Measurements from ENCODE around the gene SIN3A.
"Not testable (repeated sequence)": the region's sequence is repeated elsewhere in the genome, so short reads cannot be mapped to it uniquely, and the experiment has no call there.

SIN3A gene

DNA sequence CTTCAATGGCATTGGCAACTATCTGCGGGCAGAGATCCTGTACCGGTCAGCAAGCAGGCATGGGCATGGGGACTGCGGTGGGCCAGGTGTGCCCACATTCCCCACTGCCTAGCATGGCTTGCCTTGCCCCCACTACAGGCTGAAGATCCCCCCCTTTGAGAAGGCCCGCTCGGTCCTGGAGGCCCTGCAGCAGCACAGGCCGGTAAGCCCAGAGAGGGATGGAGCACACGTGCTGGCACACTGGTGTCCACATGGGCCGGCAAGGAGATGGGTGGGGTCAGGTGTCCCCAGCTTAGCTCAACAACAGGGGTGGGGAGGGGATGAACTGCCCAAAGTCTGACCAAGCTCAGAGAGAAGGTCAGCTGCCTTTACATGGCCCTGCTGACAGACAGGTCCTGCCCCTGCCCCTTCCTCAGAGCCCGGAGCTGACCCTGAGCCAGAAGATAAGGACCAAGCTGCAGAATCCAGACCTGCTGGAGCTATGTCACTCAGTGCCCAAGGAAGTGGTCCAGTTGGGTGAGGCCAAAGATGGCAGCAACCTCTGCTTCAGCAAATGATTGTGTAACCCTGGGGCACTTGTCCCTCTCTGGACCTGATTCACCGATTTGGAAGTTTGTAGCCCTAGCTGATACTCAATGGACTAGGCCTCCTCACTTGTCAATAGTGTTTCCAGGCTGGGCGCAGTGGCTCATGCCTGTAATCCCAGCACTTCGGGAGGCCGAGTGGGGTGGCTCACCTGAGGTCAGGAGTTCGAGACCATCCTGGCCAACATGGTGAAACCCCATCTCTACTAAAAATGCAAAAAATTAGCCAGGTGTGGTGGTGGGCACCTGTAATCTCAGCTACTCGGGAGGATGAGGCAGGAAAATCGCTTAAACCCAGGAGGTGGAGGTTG is 99.1 kb downstream of the SIN3A start:
- no peak for DNase-seq

DNA sequence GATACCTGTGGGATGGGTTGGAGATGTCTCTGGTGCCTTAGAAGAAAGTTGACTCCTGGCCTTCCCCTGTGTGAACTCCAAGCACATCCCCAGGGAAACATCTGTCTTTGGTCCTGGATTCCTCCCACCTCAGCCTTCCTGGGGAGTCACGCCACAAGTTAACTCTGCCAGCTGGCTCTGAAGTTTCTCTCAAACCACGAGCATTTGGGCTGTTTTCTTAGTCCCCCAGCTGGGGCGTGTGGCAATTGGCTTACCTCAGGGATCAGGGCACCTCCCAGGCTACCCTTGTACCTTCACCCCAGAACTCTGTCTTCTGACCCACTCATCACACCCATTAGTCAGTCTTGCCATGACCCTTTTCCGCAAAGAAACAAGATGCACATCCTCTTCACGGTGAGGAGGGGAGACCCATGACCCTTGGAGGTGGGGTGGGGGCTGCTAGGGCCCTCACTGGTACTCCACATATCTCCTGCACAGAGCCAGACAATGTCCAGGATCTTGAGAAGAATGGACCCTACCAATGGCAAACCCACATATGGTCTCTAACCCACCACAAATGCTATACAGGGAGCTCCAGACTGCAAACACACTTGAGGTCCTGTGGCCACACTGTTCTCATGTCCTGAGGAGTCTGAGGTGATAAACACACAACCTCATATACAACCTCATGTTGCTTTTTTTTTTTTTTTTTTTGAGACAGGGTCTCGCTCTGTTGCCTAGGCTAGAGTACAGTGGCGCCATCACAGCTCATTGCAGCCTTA is 100.7 kb downstream of the SIN3A start:
- DNase-seq: no peak

DNA sequence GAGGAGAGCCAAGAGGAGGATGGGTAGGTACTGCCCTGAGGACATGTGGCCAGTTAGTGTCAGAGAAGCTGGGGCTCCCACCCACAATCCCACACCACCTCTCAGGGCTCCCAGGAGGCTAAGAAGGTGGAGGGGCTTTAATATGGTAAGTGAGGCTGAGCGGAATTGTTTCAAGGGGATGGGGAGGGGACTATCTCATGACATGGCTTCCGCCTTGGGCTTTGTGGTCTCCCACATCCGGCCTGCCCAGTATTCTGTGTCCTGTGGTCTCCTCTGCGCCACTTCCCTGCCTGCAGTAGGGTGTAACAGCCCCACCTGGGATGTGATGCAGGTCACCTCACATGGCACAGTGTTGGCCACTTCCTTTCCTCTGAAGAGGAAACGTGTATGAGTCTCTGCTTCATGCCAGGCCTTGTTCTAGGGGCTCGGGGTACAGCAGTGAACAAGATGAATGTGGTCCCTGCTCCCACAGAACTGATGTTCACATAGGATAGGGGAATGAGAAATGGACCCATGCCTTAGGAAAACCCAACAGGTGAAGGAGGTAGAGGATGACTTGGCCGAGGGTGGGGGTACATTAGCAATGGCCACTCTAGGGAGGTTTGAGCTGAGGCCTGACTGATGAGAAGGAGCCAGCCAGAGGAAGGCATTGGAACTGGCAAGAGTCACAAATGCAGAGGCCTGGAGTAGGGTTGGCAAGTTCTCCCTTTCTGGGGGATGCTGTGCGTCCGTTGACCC is 101.5 kb downstream of the SIN3A start:
- peak; percentile 84 for DNase-seq

DNA sequence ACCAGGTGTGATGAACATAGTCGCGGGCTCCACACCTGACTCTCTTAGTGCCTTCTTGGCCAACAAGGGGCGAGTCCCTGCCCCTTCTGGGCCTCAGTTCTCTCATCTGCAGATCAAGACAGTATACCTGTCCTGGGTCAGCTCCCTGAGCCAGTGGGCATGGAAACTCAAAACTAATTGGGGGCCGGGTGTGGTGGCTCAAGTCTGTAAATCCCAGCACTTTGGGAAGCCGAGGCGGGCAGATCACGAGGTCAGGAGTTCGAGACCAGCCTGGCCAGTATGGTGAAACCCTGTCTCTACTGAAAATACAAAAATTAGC is 102.2 kb downstream of the SIN3A start:
- not testable (repeated sequence) for DNase-seq

DNA sequence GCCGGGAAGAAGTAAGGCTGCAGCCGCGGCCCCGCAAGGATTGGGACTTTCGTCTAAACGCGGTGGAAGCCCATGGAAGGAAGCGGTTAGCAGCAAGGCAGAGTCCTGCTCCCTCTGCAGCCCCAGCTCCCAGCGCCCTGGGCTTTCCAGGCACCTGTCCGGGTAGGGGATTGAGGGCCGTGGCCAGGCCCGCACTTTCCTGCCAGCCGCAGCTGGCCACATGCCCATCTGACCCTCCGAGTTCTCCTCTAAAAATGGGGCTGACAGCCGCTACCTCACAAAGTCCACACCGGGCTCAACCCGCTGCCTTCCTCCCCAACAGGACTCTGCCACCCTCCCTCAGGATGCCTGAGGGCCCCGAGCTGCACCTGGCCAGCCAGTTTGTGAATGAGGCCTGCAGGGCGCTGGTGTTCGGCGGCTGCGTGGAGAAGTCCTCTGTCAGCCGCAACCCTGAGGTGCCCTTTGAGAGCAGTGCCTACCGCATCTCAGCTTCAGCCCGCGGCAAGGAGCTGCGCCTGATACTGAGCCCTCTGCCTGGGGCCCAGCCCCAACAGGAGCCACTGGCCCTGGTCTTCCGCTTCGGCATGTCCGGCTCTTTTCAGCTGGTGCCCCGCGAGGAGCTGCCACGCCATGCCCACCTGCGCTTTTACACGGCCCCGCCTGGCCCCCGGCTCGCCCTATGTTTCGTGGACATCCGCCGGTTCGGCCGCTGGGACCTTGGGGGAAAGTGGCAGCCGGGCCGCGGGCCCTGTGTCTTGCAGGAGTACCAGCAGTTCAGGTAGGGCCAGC is 102.7 kb downstream of the SIN3A start:
- DNase-seq: no peak

DNA sequence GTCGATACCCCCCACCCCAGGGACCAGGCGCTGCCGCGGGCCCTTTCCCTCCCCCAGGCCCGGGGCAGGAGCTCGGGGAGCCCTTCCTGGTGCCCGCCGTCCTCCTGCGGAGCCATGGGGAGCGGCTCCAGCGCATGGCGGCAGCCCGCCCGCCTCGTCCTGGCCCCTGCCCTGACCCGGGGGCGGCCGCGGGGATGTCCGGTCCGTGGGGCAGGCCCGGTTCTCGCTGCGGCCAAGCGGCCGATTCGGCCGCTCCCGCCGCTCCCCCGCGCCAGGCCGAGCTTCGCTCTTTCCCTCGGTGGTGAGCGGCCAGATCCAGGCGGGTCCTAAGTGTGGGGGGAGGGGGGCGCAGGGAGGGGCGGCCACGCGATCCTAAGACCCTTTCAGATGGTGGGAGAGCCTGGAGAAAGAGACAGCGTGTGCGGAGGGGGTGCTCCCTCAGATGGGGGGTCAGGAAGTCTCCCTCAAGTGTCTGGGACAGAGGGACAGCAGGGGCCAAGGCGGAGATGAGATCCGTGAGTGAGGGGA is 103.4 kb downstream of the SIN3A start:
- no peak for DNase-seq

DNA sequence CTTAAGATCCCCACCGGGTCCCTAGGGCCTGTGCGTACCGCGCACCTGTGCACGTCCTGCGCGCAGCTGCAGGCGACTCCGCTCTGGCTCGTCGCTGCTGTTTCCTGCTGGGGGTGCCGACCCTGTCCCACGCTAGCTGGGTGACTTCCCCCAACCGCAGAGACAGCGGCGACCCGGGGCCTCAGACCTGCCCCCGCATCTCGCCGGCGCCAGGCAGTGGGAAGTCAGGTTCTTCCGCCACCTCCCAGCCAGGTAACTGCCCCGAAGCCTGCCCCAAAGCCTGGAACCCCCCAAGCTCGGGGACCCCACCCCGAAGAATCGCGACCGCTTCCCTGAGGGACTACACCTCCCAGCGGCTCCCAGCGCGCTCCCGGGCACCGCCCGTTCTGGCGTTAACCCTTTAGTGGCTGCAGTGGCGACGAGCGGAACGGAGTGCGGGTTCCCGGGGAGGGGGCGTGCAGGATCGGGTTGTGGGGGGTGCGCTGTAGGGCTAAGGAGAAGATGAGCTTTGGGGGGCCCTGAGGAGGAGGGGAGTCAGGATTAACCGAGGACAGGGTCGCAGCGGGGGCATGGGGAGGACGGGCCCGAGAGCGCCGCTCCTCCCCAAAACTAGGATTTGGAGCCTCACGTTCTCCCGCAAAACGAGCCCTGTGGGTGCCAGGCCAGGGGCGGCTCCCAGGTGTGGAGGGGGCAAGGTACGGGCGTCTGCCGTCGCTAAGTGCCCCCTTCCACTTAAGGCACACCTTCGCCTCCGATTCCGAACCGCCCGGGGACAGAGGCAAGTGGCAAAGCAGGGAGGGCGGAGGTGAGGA is 104.1 kb downstream of the SIN3A start:
- DNase-seq: peak; percentile 54

DNA sequence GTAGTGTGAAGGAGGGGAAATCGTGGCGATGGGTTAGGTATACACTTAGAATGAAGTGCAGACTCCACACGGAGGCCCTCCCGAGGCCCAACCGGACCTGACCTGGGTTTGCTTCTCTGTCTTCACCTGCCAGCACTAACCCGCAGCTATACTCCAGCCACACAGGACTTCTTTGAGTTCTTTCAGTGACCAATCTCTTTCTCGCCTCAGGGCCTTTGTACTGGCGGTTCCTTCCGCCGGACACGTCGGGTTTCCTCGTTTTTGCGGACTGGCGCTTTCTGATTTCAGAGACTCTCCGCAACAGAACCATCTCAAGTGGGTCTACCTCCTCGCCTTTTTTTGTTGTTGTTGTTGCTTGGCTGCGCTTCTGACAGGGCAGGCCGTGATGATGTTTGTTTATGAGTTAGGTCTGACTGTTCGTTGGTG is 104.7 kb downstream of the SIN3A start, which contains the start of gene NEIL1:
Gene NEIL1, plus strand, starts transcription at position 244 of the 426 bp plus-strand sequence. CDS start 1,867 bp downstream, outside the sequence.
- DNase-seq: no peak

DNA sequence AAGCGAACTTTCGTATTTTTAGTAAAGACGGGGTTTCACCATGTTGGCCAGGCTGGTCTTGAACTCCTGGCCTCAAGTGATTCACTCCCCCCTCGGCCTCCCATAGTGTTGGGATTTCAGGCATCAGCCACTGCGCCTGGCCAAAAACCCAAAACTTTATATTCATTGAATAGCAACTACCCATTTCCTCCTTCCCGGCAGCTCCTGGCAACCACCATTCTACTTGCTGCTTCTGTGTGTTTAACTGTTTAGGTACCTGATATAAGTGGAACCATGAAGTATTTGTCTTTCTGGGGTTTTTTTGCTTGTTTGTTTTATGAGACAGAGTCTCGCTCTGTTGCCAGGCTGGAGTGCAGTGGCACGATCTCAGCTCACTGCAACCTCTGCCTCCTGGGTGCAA is 107.5 kb downstream of the SIN3A start:
- not testable (repeated sequence) for DNase-seq

DNA sequence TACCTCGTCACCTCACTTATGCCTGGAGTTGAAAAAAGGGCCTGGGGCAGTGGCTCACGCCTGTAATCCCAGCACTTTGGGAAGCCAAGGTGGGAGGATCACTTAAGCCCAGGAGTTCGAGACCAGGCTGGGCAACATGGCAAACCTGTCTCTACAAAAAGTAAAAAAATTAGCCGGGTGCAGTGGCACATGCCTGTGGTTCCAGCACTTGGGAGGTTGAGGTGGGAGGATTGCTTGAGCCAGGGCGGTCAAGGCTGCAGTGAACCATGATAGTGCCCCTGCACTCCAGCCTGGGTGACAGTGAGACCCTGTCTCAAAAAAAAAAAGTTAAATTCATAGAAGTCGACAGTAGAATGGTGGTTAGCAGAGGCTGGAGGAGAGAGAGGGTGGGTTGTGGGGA is 109.3 kb downstream of the SIN3A start:
- DNase-seq: no peak

DNA sequence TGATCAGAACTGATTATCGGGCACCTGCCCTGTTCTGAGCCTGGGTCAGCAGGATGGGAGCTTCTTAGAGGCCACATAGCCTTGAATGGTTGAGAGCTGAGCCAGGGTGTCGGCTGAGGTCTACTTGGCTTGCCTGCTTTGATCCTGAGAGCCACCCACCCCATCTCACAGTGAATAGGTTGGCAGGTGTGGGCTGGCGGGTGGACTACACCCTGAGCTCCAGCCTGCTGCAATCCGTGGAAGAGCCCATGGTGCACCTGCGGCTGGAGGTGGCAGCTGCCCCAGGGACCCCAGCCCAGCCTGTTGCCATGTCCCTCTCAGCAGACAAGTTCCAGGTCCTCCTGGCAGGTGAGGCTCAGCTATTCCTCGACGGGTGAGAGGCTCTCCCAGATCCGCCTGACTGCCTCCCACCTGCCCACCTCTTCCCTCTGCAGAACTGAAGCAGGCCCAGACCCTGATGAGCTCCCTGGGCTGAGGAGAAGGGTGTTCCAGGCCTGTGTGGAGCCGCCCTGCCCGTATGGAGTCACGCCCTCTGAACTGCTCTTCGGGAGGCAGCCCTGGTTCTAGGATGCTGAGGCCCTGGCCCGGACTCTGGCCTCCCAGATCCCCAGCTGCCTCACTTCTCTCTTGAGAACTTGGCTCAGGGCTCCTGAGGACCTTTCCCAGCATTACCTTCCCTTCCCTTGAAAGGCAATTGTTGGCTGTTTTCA is 111.8 kb downstream of the SIN3A start:
- no peak for DNase-seq

DNA sequence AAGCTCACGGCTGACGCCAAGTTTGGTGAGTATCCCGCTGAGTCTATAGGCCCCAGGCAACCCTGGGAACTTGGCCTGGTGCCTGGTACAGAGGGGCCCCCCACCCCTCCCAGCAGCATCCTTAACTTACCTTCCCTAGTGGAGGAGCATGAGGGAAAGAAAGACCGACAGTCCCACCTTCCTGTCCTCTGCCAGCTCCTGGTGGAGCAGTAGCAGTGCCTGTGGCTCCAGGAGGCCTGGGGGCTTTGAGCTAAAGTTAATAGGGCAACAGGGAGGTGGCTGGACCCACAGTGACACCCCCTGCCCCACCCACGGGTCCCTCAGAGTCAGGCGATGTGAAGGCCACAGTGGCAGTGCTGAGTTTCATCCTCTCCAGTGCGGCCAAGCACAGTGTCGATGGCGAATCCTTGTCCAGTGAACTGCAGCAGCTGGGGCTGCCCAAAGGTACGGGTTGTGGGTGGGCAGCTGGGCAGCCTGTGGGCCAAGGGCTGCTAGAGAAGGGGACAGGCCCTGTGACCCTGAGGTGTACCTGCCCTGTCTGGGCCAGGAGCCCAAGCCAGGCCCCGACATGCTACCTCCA is 112.7 kb downstream of the SIN3A start:
- DNase-seq: no peak

DNA sequence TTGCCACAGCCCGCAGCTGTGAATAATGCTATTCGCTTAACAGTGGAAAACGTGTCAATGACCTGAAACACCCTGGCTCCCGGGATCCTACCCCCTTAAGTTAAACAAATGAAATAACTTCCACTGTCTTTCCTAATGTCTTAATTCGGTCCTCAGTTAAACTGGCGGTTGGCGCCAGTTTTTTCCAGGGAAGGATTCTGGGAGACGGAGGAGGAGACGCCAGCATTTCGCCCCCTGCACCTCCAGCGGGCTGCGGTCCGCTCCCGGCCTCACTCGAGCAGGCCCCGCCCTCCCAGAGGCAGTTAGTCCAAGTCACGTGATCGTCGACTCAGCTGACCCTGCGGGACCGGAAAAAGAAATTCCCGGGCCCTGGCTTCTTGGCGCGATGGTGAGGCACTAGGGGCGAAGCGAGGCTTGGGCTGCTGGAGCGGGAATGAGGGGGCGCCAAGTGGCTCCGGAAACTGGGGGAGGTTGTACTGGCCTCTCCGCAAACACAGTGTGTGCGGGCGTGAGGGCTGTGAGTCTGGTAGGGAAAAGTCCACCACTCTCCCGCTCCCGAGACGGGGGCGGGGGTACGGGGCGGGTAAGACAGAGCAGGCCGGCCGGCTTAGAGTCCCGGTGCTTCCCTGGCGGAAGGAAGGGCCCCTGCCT is 115.7 kb downstream of the SIN3A start, which contains the start of gene COMMD4:
Gene COMMD4, plus strand, starts transcription at position 359 of the 651 bp plus-strand sequence. Its CDS starts 27 bp downstream, at position 386.
- peak; percentile 73 for DNase-seq

DNA sequence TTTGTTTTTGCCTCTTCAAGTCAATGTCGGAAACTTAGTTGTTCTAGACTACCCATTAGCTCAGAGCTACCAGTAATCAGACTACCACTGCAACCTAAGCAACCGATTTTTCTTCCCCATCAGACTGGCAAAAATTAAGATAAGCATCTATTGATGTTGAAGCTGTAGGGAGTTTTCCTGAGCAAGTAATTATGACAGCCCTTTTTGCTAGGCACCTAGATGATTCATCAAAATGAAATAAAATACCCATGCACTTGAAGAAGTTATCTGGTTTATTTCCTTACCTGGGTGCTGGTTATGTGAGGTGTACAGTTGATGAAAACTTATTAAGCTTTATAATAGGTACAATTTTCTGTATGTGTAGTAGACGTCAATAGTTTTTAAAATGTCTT is 116.2 kb downstream of the SIN3A start:
- DNase-seq: no peak

DNA sequence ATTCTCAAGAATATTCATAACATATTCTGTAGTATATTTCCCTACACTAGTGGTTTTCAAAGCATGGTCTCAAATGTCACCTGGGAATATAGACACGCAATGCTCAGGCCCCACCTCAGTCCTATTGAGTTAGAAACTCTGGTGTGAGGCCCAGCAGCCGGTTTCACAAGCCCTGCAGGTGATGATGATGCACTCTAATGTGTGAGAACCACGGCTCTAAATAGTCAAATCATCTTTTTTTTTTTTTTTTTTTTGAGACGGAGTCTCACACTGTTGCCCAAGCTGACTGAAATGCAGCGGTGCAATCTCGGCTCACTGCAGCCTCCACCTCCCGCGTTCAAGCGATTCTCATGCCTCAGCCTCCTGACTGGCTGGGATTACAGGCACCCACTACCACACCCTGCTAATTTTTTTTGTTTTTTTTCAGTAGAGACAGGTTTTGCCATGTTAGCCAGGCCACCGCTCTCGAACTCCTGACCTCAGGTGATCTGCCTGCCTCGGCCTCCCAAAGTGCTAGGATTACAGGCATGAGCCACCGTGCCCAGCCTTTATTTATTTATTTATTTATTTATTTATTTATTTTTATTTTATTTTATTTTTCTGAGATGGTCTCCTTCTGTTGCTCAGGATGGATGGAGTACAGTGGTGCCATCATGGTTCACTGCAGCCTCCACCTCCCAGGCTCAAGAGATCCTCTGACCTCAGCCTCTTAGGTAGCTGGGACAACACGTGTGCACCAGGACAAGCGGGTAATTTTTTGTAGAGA is 117.7 kb downstream of the SIN3A start:
- DNase-seq: not testable (repeated sequence)

DNA sequence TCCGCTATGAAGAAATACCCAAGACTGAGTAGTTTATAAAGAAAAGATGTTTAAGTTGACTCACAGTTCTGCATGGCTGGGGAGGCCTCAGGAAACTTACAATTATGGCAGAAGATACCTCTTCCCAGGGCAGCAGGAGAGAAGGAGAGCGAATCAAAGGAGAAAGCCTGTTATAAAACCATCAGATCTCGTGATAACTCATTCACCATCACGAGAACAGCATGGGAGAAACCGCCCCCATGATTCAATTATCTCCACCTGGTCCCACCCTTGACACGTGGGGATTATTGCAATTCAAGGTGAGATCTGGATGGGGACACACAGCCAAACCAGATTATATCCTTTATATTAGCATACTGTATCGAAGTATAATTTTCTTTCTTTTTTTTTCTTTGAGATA is 119.4 kb downstream of the SIN3A start:
- DNase-seq: not testable (repeated sequence)

DNA sequence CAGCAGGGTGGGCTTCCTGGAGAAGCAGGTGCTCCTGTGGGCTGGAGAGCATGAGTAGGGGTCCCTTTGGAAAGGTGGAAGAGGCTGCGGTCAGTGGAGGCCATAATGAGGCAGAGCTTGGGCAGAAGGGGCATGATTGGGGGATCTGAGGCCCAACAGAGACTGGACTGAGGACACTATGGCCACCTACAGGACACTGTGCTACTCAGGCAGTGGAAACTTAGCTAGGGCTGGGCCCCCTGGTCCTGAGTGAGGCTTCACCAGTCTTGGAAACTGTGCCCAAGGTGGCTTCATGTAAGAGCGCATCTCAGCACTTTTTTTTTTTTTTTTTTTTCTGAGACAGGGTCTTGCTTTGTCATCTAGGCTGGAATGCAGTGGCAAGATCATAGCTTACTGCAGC is 121.9 kb downstream of the SIN3A start:
- no peak for DNase-seq

DNA sequence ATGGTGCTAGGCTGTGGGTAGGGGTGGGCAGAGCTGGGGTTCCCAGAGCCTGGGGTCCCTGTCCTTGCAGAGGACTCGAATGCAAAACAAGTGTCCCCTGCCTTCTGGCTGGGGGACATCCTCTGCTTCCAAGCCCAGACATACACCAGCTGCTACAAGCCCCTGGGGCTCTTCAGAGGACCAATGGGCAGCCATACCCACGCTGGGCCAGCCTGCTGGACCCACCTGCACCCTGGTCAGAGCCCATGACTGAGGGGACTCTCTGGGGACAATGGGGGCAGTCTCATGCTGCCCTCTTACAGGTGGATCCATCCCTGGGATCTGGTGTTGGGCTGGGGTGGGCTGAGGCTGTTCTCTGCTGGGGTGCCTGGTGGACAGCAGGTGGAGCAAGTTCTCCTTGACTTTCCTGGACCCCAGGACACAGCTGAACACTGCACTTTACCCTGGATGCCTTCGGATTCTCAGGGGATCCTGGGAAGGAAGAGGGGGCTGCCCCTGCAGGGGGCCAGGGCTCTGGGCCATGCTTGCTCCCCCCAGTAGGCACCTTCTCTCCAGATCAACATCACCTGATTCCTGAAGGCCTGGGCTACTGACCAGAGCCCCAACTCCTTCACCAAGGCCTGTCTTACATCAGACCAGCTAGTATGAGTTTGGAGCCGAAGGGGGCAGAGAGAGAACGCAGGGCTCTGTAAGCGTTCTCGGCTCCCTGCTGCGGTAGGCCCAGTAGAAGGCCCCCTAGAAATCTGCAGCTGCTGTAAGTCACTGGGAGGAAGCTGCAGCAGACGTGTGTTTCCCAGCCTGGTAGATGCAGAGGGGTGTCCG is 122.8 kb downstream of the SIN3A start:
- DNase-seq: no peak

All from CD4-positive, alpha-beta T cell treated with Interleukin-12 subunit alpha and Interleukin-12 subunit beta, for 1 hour (primary cell).